GOT3 (cell line): ENCODE data around the gene TMBIM4.
"Not testable (repeated sequence)": the region's sequence is repeated elsewhere in the genome, so short reads cannot be mapped to it uniquely, and the experiment has no call there.

Source experiments
- DNase-seq: peaks from one replicate; lab custom pipeline; 2025; ENCODE audit warnings: mixed read lengths; lab: John Stamatoyannopoulos, UW

TMBIM4 gene

DNA sequence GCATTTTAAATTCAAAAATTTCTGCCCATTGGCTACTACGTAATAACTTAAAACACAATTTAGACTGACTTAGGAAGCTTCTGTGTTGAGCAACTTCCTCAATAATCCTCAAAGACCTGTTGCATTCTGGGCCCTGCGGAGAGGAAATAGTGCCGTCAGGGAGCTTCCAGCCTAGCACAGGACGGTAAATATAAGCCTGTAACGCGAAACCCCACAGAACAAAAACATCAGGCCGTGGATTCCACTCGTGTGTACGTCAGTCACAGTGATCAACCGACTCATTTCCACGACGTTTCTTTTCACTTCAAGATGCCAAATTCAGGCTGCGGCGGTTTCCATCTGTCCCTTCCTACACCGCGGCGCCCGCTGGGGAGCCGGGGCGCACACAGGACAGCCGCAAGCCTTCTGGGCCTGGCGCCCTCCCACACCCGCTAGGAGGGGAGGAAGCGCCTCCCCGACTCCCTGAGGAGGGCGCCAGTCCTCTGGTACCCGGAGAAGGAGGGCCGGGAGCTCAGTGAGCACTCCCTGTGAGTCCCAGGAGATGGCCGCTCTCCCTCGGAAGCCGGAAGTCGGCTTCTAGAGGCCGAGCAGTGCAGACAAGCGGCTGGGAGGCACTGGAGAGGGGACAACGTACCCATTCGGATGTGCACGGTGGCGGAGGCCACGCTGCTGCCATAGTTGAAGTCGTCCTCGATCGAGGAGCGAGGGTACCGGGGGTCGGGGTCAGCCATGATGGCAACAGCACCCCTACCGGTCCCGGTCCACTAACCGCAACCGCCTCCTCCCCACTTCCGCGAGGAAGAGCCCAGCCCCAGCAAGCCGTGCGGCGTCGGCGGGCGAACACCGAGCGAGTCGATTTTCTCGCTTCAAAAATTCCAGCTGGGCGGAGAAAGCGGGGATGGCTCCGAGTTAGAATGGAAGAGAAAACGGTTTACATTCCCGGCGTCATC lies at the start of gene TMBIM4:
TMBIM4 (minus strand) TSS at position 776 of the 950 bp plus-strand sequence; CDS start at position 731, 45 bp downstream.
- peak; percentile 99 for DNase-seq

- DNase-seq, result no peak
Measured at GRCh38 chr12:66217342-66217917, 47.6 kb upstream of the TMBIM4 start.

DNA sequence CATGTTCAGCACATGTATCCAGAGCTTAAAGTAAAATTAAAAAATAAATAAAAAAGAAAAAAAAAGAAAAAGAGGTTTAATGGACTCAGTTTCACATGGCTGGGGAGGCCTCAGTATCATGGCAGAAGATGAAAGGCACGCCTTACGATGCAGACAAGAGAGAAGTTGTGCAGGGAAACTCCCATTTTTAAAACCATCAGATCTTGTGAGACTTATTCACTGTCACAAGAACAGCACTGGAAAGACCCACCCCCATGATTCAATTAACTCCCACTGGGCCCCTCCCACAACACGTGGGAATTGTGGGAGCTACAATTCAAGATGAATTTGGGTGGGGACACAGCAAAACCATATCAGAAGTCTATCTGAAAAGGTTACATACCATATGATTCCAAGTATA lies 43.2 kb upstream of the TMBIM4 start:
- DNase-seq, result not testable (repeated sequence)

DNA sequence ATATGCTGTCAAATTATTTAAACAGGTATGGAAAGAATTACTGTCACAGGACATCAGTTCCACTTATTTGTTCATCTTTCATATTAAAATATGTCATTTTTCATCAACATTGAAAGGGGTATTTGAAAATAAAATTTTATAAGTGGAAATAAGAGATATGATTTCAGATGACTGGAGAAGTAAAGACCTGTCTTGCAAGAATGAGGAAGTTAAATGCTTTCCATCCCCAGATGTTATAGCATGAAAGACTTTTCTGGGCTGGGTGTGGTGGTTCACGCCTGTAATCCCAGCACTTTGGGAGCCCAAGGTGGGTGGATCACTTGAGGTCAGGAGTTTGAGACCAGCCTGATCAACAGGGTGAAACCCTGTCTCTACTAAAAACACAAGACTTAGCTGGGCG lies 41.8 kb upstream of the TMBIM4 start:
- not testable (repeated sequence) for DNase-seq

- no peak for DNase-seq
Measured at GRCh38 chr12:66210840-66211239, 41.0 kb upstream of the TMBIM4 start.

DNA sequence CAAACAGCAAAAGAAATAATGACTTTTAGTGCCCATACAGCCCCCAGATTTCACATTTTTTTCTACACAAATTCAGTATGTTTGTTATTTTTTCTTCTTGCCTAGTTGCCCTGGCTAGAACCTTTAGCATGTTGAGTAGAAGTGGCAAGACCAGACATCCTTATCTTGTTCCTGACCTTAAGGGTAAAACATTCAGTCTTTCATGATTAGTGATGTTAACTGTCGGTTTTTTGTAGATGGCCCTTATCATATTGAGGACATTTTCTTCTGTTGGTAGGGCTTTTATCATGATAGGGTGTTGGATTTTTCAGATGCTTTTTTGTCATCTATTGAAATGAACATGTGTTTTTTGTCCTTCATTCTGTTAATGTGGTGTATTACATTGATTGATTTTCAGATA lies 36.3 kb upstream of the TMBIM4 start:
- no peak for DNase-seq

GRCh38 chr12:66203820-66204219 lies 34.0 kb upstream of the TMBIM4 start:
- no peak for DNase-seq

DNA sequence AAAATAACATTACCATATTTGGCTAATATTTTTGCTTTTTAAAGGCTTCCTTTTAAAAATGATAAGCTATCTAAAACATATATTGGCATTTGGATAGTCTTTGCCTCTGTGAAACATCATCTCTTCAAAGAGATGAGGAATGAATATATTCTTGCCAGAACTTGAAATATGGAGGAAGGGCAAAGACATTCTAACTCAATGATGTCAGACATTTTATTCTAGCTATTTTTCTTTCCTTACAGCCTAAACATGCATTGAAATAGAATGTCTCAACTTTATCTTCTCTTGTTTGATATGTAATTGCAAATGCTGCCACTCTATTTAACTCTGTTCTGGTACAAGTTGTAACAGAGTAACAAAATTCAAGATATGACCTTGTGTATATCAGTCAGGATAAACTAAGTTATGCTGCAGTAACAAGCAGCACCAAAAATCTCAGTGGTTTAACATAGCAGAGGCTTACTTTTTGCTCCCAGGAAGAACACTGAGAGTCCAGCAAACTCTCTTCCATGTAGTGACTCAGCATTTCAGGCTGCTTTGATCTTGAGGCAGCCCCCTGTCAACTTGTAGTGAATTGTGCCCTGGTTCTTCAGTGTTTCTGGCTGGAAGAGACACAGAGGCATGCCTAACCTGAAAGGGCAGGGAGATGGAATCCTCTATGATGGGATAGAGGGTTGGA lies 30.2 kb upstream of the TMBIM4 start:
- no peak for DNase-seq

DNA sequence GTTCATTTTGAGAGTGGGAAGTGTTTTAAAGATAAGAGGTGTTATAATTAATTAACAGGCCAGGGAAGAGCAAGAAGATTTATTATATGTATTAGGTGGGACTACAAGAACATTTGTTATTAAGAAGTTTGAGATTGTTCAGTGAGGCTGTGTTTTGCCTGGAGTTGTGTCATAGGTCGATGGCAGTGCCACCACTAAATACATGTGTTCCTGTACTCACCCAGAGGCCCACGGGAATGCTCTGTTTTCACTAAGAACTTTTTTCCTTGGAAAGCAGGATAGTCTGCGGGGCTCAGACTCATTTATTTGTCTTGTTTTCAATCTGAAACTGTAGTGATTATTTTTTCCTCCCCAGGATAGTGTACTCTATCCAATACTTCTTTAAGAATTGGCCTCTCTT lies 29.3 kb upstream of the TMBIM4 start:
- no peak for DNase-seq

DNA sequence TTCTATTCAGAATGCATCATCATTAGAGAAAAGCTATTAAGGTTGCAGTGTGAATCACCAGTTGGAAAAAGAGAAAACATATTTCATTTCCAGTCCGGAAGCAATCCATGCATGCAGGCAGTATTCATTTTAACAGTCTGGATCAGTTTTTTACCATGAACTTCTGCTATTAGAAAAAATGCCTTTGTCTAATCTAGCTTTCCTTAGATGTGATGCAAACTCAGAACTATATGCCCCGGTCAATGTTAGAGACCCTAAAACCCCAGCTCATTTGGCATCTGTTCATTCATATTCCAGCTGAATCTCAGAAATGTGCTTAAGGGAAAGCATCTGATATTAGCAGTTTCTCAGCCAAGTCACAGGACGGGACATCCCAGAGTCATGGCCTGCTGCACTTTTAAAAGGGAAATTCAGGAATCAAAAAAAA lies 27.7 kb upstream of the TMBIM4 start:
- DNase-seq, result no peak

- DNase-seq, result no peak
Measured at GRCh38 chr12:66196806-66197205, 27.0 kb upstream of the TMBIM4 start.

DNA sequence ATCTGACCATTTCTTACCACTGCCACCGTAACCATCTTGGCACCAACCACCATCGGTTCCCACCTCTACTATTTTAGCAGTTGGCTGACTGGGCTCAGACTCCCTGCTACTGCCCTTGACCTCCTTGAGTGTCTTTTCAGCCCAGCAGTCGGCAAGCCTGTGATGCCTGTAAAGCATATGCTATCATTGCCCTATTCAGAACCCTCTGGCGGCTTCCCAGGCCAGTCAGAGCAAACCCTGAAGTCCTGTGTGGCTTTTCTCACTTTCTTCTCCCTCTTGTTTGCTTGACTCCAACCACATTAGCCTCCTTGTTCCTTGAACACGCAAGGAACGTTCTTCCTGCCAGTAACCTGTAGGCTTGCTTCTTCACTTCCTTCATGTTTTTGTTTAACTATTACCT lies 25.4 kb upstream of the TMBIM4 start:
- no peak for DNase-seq

GRCh38 chr12:66194122-66194521 lies 24.3 kb upstream of the TMBIM4 start:
- no peak for DNase-seq

- no peak for DNase-seq
Measured at GRCh38 chr12:66191547-66192126, 21.8 kb upstream of the TMBIM4 start.

DNA sequence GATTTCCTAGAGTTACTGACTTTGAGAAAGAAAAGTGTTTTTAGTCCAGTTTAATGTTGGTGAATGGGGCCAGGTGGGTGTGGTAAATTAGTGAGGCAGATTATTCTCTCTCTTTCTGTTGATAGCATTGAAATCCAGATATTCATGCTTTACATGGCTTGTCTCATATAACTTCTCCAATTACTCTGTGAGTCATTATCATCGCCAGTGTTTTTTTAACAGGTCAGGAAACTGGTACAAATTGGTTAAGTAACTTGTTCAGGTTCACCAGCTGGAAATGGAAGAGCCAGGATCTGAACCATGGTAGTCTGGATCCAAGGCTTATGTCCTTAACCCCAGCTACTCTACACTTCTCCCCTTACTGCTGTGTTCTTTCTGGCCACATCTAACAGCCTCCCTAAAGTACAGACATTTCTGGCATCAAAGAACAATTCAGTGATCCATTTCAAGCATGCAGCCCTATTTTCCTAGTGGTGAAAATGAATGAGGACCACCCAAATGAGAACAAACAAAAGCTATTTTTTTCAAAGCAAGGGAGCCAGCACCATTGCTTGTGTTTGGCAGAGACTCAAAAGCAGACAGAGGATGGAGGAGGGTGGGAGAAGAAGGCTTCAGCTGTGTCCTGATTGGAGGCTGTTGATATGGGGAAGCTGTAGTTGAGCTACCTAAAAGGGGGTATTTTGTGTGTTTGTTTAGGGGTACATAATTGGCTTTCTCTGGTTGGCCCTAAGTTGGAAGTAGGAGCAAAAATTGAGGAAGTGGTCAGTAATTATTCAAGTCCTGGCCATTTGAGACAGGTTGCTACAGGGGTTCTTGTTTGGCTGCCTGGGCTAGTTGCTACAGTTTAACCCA lies 20.9 kb upstream of the TMBIM4 start:
- DNase-seq, result no peak

- no peak for DNase-seq
Measured at GRCh38 chr12:66189889-66190288, 20.1 kb upstream of the TMBIM4 start.

- no peak for DNase-seq
Measured at GRCh38 chr12:66189486-66189843, 19.7 kb upstream of the TMBIM4 start.

DNA sequence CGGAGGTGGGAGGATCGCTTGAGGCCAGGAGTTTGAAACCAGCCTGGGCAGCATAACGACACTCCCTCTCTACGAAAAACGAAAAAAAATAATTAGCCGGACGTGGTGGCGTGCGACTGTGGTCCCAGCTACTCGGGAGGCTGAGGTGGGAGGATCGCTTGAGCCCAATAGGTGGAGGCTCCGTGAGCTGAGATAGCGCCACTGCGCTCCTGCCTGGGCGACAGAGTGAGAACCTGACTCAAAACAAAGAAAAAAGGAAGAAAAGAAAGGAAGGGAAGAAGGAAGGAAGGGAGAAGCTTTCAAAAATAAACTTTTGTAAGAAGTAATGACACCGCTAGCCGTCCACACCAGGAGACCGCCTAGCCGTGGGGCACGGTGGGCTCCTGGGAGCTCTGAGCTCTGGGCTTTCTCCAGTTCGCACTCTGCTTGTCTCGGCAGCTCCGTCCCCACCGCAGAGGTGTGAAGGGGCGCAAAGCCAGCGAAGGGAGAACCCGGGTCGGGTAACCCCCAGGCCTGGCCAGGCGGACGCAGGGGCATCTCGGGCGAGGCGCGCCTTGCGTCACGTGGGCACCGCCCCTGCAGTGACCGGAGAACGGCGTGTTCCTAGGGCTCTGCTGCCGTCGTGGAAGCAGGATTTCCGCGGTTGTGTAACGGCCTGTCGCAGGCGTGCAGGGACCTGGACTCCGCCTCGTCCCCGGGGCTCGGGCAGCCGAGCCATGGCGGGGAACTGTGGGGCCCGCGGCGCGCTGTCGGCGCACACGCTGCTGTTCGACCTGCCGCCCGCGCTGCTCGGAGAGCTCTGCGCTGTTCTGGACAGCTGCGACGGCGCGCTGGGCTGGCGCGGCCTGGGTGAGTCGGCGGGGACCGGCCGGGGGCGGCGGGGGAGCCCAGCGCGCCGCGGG lies 19.0 kb upstream of the TMBIM4 start, which contains the start of gene IRAK3:
IRAK3 (plus strand) TSS at position 631 of the 902 bp plus-strand sequence; CDS start at position 717, 86 bp downstream.
- DNase-seq, result no peak

GRCh38 chr12:66187821-66188220 lies 18.0 kb upstream of the TMBIM4 start:
- no peak for DNase-seq

GRCh38 chr12:66187036-66187435 lies 17.2 kb upstream of the TMBIM4 start:
- DNase-seq, result no peak
